Endothelial cell of coronary artery (primary cell): ENCODE results near the gene TAS2R38. TPM values are rescaled to one million over a fixed set of nuclear protein-coding genes. Genes with fewer than 3 reads are reported as not detected.

ENCODE experiments used
- total RNA-seq: library from RNA; depleted of rRNA; stranded (reverse); fragments of >200 nt; gene quantifications from 2 replicates; pipeline ENCODE4 v1.2.3, GENCODE V29; 2014

The TAS2R38 gene
- total RNA-seq: not detected in 2 replicates

GRCh38 chr7:141973673-141974072, at the start of gene TAS2R38:
TSS of gene TAS2R38 (minus strand) at chr7:141973773. CDS start at chr7:141973689, 84 bp downstream.

GRCh38 chr7:141946796-141947195, 26.8 kb downstream of the TAS2R38 start, which contains the start of gene CLEC5A:
TSS of gene CLEC5A (minus strand) at chr7:141946974. CDS start at chr7:141946292, 682 bp downstream.

Other genes with a start within 250 kb of the TAS2R38 start
- gene SSBP1, start 235.4 kb downstream of the TAS2R38 start, total RNA-seq: 181 and 257 TPM in 2 replicates
- gene TAS2R3, start 209.7 kb downstream of the TAS2R38 start, total RNA-seq: 1.2 and 1.3 TPM in 2 replicates
- gene TAS2R4, start 197.1 kb downstream of the TAS2R38 start, total RNA-seq: 0.85 and 0.90 TPM in 2 replicates
- 0.81 and 0.94 TPM in 2 replicates for gene TAS2R5, start 183.6 kb downstream of the TAS2R38 start, total RNA-seq
- gene PRSS37, start 132.3 kb downstream of the TAS2R38 start, total RNA-seq: not detected in 2 replicates
- not detected in 2 replicates for gene OR9A4, start 57.4 kb downstream of the TAS2R38 start, total RNA-seq
- gene CLEC5A, start 26.8 kb downstream of the TAS2R38 start, total RNA-seq: not detected in 2 replicates
- gene MGAM, start 22.1 kb upstream of the TAS2R38 start, total RNA-seq: under 0.01 and 0.09 TPM in 2 replicates
- gene MGAM2, start 137.9 kb upstream of the TAS2R38 start, total RNA-seq: under 0.01 TPM in 1 of 2 replicates, not detected in the other